Activated naive CD4-positive, alpha-beta T cell treated with anti-CD3 and anti-CD28 coated beads, Interleukin-2, amount 50 U/mL, for 72 hours (primary cell): ENCODE data around the gene CYBB. TPM values are rescaled to one million over a fixed set of nuclear protein-coding genes. Genes with fewer than 3 reads are reported as not detected.

ENCODE experiments used
- ATAC-seq, 2 donors: fragments of 150-1000 bp; cut with Tn5 transposase; 2 replicates each; pipeline ENCODE4 v1.10.0; 2021; ENCODE audit warnings: mild to moderate bottlenecking in 2 of 2, moderate library complexity in 2 of 2
- DNase-seq, 2 donors: peaks; one replicate each; pipeline ENCODE4 v3.0.0; 2021 to 2022; ENCODE audit warnings: low spot score in 2 of 2
- H3K27ac Mint-ChIP-seq, 2 donors: one replicate each; pipeline ENCODE4 v1.8.0; 2022; ENCODE audit warnings: mild to moderate bottlenecking in 2 of 2, mixed read lengths in 2 of 2
- H3K36me3 Mint-ChIP-seq, 2 donors: one replicate each; pipeline ENCODE4 v1.8.0; 2022; ENCODE audit warnings: mixed read lengths in 2 of 2
- H3K9me3 Mint-ChIP-seq, 2 donors: one replicate each; pipeline ENCODE4 v1.8.0; 2022; ENCODE audit warnings: mixed read lengths in 2 of 2
- total RNA-seq, 2 donors: library from RNA; stranded (reverse); gene quantifications; one replicate each; pipeline ENCODE4 v1.2.3, GENCODE V29; 2022

CYBB gene
- total RNA-seq, 2 donors from 2014 or later: 0.06 TPM; not detected in 1

- DNase-seq: no peak
- Mint-ChIP-seq H3K9me3 (no peaks in the 10 kb centered on the region), H3K27ac (no peak overlapping the region), H3K36me3 (no peaks in the 10 kb centered on the region)
- ATAC-seq: no peak
Measured at GRCh38 chrX:37815366-37815765, 35.5 kb downstream of the CYBB start.

- H3K36me3 Mint-ChIP-seq: no peaks in the 10 kb centered on the region
- H3K9me3 Mint-ChIP-seq: no peaks in the 10 kb centered on the region
- H3K27ac Mint-ChIP-seq: no peak overlapping the region
- ATAC-seq (no peak), DNase-seq (no peak)
Measured at GRCh38 chrX:37816766-37817165, 36.9 kb downstream of the CYBB start.

GRCh38 chrX:37817176-37817575, 37.3 kb downstream of the CYBB start:
- Mint-ChIP-seq H3K27ac (no peak overlapping the region), H3K36me3 (no peaks in the 10 kb centered on the region), H3K9me3 (no peaks in the 10 kb centered on the region)
- no peak for DNase-seq
- ATAC-seq: no peak

- Mint-ChIP-seq H3K27ac (no peak overlapping the region), H3K9me3 (no peaks in the 10 kb centered on the region), H3K36me3 (no peaks in the 10 kb centered on the region)
- no peak for ATAC-seq
- no peak for DNase-seq
Measured at GRCh38 chrX:37817579-37817978, 37.7 kb downstream of the CYBB start.

- DNase-seq: no peak
- Mint-ChIP-seq H3K9me3 (no peaks in the 10 kb centered on the region), H3K27ac (no peak overlapping the region), H3K36me3 (no peaks in the 10 kb centered on the region)
- ATAC-seq: no peak
Measured at GRCh38 chrX:37818031-37818430, 38.2 kb downstream of the CYBB start.

- ATAC-seq (no peak), DNase-seq (no peak)
- Mint-ChIP-seq H3K9me3 (no peaks in the 10 kb centered on the region), H3K27ac (no peak overlapping the region), H3K36me3 (no peaks in the 10 kb centered on the region)
Measured at GRCh38 chrX:37820646-37821045, 40.8 kb downstream of the CYBB start.

GRCh38 chrX:37824491-37825214, 44.8 kb downstream of the CYBB start:
- DNase-seq: no peak
- ATAC-seq: no peak
- H3K36me3 Mint-ChIP-seq: no peaks in the 10 kb centered on the region
- H3K9me3 Mint-ChIP-seq: no peaks in the 10 kb centered on the region
- no peak overlapping the region for H3K27ac Mint-ChIP-seq

GRCh38 chrX:37825215-37825842, 45.5 kb downstream of the CYBB start:
- ATAC-seq (peak in 1 of 2 donors; percentile 47), DNase-seq (peak in 1 of 2 donors; percentile 28)
- no peak overlapping the region for H3K27ac Mint-ChIP-seq
- H3K9me3 Mint-ChIP-seq: no peaks in the 10 kb centered on the region
- no peaks in the 10 kb centered on the region for H3K36me3 Mint-ChIP-seq

GRCh38 chrX:37829721-37830120, 49.9 kb downstream of the CYBB start:
- ATAC-seq (no peak), DNase-seq (no peak)
- Mint-ChIP-seq H3K27ac (no peak overlapping the region), H3K36me3 (no peaks in the 10 kb centered on the region), H3K9me3 (no peaks in the 10 kb centered on the region)

- Mint-ChIP-seq H3K9me3 (no peaks in the 10 kb centered on the region), H3K36me3 (no peaks in the 10 kb centered on the region)
Measured at GRCh38 chrX:37830371-37830770, 50.5 kb downstream of the CYBB start.

GRCh38 chrX:37834937-37835336, 55.1 kb downstream of the CYBB start:
- Mint-ChIP-seq H3K27ac (no peak overlapping the region), H3K9me3 (no peaks in the 10 kb centered on the region)
- no peak for DNase-seq

More at GRCh38 chrX:37830371-37830770, 50.5 kb downstream of the CYBB start:
- no peak for DNase-seq
- ATAC-seq: no peak
- H3K27ac Mint-ChIP-seq: no peak overlapping the region

GRCh38 chrX:37840931-37841330, 61.1 kb downstream of the CYBB start:
- DNase-seq: no peak
- H3K36me3 Mint-ChIP-seq: peaks cover 0 to 5% of the 10 kb centered on the region in 2 donors
- no peak overlapping the region for H3K27ac Mint-ChIP-seq
- H3K9me3 Mint-ChIP-seq: no peaks in the 10 kb centered on the region
- no peak for ATAC-seq

More at GRCh38 chrX:37834937-37835336, 55.1 kb downstream of the CYBB start:
- no peaks in the 10 kb centered on the region for H3K36me3 Mint-ChIP-seq
- no peak for ATAC-seq

- peaks cover 3 to 5% of the 10 kb centered on the region in 2 donors for H3K36me3 Mint-ChIP-seq
- ATAC-seq (no peak), DNase-seq (no peak)
- H3K27ac Mint-ChIP-seq: no peak overlapping the region
- H3K9me3 Mint-ChIP-seq: no peaks in the 10 kb centered on the region
Measured at GRCh38 chrX:37844622-37845021, 64.8 kb downstream of the CYBB start.

- peak; percentile 28 to 62 for ATAC-seq
- Mint-ChIP-seq H3K36me3 (peaks cover under 1 to 5% of the 10 kb centered on the region in 2 donors), H3K9me3 (no peaks in the 10 kb centered on the region), H3K27ac (peak overlapping the region; percentile 86 to 93)
- peak in 1 of 2 donors; percentile 5 for DNase-seq
Measured at GRCh38 chrX:37846141-37846540, 66.3 kb downstream of the CYBB start.

- H3K36me3 Mint-ChIP-seq: peaks cover 0 to 5% of the 10 kb centered on the region in 2 donors
- ATAC-seq: peak; percentile 23 to 34
- DNase-seq: no peak
- peak overlapping the region; percentile 86 to 93 for H3K27ac Mint-ChIP-seq
- no peaks in the 10 kb centered on the region for H3K9me3 Mint-ChIP-seq
Measured at GRCh38 chrX:37846558-37846933, 66.7 kb downstream of the CYBB start.

- DNase-seq: peak; percentile 67 to 81
- peak; percentile 92 to 95 for ATAC-seq
- Mint-ChIP-seq H3K36me3 (peaks cover 0 to 5% of the 10 kb centered on the region in 2 donors), H3K27ac (peak within 1 kb of the TSS; percentile 86 to 93), H3K9me3 (no peaks in the 10 kb centered on the region)
Measured at GRCh38 chrX:37846934-37847732, 67.3 kb downstream of the CYBB start, which contains the start of gene DYNLT3. DYNLT3 (minus strand) TSS chrX:37847571; CDS start chrX:37847510, 61 bp downstream.

GRCh38 chrX:37847733-37848197, 67.9 kb downstream of the CYBB start:
- peak overlapping the region; percentile 50 to 86 for H3K27ac Mint-ChIP-seq
- DNase-seq (no peak), ATAC-seq (peak; percentile 40 to 55)
- no peaks in the 10 kb centered on the region for H3K9me3 Mint-ChIP-seq
- peaks cover 0 to 5% of the 10 kb centered on the region in 2 donors for H3K36me3 Mint-ChIP-seq
